SKM-1 treated with dmso at 0.1 percent for 144 hours (cell line): ENCODE data around the gene PECR.
"Not testable (repeated sequence)": the region's sequence is repeated elsewhere in the genome, so short reads cannot be mapped to it uniquely, and the experiment has no call there.

Experiments
- DNase-seq: peaks from one replicate; lab custom pipeline; 2025; ENCODE audit not compliant: unreplicated experiment; lab: John Stamatoyannopoulos, UW

Gene PECR

DNA sequence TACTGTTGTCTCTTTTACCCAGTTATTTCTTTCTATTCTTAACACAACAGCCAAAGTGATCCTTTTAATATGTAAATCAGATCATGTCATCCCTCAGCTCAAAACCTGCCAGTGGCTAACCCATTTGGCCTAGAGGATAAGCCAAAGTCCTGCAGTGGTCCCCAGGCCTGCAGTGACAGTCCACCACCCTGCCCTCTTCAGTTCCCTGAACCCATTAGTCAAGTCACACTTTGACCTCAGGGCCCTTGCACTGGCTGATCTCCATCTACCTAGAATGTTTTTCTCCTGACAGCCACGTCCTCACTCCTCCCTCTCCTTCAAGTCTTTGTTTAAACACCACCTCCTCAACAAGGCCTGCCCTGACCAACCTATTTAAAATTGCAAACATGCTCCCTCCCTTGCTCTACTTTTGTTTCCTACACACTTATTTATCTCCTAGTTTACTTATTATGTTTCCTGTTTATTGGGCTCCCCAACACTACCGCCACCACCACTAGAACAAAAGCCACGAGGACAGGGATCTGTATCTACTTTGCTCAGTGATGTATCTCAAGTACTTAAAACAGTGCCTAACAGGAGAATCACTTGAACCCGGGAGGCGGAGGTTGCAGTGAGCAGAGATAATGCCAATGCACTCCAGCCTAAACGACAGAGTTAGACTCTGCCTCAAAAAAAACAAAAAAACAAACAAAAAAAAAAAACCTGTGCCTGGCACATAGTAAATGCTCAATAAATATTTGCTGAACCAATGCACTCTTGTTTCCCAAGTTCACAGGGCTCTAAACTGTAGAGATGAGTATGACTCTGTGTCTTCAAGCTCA lies 77.5 kb downstream of the PECR start:
- DNase-seq, result no peak

GRCh38 chr2:216002693-216003092 lies 78.9 kb downstream of the PECR start:
- DNase-seq, result no peak

GRCh38 chr2:216002101-216002678 lies 79.4 kb downstream of the PECR start:
- DNase-seq, result no peak

GRCh38 chr2:216001216-216002100 lies 80.2 kb downstream of the PECR start:
- DNase-seq, result no peak

- DNase-seq, result no peak
These were observed 83.0 kb downstream of the PECR start for GRCh38 chr2:215998636-215999035.

DNA sequence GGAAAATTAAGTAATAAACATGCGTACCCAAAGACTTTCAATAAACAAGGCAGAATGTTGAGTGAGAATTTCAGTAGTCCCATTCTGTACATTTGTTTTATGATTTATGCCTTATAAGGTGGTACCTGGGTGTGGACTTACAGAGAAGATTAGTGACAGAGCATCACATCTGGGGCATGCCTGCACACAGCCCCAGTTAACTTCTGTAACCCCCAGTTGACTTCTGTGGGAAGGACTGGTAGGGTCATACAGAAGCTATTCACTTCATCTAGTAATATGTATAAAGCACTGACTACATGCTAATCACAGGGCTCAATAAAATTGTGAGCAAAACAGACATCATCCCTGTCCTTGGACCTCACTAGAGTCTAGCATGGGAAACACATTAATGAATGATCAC lies 84.4 kb downstream of the PECR start:
- DNase-seq, result no peak

DNA sequence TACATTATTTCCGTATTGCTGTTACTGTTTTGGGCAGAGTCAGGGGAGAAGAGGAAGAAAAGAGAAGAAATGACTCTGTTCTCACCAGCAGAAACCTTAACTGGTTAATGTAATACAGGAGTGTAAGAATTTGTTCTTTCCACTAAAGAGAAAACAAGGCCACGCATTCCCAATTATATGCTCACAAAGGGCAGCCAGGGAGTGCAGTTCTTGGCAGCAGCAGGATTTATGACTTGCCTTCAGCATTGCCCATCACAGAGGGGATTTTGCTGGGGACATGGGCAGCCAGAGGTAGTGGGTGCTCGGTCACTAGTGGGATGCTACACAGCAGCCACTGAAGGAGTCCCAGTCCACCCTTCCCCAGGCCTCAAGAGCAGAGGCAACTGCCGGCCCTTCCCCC lies 86.7 kb downstream of the PECR start:
- DNase-seq, result no peak

- not testable (repeated sequence) for DNase-seq
These were observed 92.9 kb downstream of the PECR start for GRCh38 chr2:215988556-215989207.
